NCI-H1930 (cell line): ENCODE results near the gene SLX4IP.

Experiments
- DNase-seq, 2 experiments: peaks; one replicate each; lab custom pipeline; 2025; lab: John Stamatoyannopoulos, UW

The SLX4IP gene

DNA sequence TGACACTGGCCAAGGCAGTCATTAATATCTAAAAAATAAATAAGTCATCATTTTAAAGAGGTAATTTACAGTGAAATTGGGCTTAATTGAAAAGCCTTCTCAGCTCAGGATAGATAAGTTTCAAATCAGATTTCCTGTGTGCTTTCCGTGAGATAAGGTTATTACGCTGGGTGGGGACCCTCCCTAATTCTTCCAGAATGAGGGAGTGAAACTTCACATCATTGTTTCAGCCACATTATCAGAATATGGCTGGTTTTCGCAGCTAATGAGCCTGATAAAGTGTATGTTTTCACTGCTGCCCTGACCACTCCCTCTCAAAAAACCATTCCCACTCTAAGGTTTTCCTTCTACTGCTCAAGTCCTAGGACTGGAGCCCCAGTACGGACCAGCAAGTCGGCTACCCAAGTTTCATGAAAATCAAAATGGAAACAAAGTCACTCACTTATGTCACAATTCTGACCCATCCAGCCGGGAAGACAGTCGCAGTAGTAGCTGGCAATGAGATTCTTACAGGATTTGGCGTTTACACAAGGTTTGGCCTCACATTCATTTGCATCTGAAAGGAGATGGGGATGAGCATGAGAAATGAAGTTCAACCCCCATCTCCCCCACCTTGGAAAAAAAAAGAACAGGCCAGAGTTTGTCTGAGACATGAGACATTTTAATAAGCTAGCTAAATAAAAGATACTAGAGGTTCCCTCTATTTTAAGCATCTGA, 214.1 kb downstream of the SLX4IP start:
- DNase-seq: no peak

DNA sequence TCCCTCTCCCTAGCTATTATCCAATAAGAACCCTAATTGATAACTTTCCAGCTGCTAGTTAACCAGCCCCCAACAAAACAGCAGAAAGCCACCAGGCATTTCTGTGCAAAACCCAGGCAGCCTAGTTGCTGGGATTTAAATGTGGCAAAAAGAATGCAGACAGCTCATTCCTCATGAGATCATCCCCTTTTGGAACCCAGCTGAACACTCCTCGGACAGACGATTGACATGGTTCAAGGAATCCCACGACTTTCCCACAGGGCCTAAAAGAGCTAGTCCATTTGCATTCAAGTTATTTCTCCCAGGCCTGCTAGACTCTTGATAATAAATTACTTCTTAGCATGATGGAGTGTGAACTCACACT, 214.7 kb downstream of the SLX4IP start:
- DNase-seq: no peak

DNA sequence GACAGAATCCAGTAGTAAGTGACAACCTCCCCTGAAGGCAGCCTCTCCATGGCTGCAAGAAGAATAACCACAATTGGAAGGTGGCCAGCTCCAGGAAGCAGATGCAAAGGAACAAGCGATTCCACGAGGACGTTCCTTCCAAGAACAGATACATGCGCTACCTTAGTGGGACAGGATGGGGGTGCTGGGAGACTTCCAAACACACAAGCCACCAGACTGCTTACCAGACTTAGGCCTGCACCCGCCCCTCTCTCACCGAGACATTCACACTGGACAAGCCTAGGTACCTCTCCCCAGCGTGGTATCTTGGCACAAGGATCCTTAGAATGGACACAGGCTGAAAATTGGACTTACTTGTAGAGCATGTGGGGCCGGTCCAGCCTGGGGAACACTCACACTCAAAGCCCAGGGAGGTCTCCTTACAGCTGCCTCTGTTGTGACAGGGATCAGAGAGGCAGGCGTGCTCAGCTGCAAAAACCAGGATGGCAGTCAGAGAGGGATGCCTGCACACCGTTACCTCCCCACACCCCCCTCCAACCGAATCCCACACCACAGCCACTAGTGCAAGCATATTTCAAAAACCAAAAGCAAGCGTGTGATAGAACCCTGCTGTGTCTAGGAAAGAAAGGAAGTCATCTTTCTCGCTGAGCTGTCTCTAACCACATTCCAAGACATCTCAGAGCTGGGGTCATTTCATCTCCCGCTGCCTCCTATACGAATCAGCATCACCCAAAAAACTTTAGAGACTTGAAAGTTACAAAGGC, 216.3 kb downstream of the SLX4IP start:
- no peak for DNase-seq

DNA sequence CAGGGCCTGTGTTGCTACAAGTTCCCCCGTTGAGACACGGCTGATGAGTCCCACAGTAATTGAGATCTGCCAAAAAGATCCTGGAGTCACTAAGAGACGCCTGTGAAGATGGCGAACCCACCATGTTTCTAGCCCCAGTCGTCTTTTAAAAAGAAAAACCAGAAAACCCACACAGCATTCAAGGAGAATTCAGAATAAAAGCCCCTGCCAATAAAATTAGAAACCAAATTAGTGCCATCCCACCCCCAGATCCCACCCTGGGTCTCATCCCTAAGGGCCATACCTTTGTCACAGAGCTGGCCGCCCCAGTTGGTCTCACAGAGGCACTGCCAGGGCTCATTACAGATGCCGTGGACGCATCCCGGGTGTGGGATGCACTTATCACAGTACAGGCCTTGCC, 217.1 kb downstream of the SLX4IP start:
- no peak for DNase-seq

DNA sequence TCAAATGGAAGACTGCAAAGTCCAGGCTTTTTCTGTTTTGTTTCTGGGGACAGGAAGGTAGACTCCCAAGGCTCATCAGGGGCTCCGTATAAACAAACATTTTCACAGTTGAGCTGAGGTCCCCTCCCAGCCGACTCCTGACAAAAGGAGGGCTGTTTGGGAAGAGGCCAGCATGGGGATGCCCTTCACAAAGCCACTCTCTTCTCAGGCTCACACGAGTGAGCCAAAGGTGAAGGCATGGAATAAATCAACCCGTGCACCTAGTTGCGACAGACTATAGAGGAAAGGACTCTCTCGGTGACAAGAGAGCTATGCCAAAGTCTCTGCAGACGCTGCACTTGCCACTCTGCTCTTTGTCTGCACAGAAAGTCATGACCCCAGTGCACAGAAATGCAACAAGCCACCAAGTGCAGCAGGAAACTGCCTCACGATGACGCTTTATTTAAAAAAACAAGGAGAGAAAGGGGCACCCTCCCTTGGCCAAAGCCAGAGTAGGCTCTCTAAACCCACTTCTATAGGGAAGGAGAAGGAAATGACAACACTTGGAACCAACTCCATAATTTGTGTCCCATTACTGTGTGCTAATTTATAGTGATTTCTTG, 217.7 kb downstream of the SLX4IP start:
- DNase-seq: no peak

DNA sequence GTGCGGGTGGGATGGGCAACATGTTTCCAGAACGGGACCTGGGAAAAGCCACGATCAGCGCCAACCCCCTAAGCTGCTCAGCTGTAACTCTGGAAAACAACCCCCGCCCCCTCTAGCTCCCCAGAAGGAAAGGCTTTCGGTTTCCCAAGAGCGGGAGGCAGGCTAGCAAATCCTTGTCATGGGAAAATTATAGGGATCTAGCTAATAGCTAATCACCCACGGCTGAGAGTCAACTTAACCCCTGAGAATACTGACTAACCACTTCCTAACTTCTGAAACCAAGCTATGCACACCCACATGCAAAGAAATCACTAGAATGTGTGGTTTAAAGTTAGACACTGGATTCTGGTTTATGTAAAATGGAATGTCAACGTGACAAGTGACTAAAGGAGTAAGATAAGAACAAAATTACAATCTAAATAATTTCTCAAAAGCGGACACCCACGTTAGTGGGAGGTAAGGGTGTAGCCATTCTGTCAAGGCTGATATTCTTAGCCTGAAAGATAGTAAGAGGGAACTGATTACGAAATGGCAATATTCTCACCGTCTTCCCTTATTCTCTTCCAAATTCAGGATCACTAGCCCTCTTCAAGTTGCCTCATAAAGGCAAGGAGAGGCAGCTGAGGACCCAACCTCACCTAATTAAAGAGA, 218.6 kb downstream of the SLX4IP start:
- DNase-seq: no peak

DNA sequence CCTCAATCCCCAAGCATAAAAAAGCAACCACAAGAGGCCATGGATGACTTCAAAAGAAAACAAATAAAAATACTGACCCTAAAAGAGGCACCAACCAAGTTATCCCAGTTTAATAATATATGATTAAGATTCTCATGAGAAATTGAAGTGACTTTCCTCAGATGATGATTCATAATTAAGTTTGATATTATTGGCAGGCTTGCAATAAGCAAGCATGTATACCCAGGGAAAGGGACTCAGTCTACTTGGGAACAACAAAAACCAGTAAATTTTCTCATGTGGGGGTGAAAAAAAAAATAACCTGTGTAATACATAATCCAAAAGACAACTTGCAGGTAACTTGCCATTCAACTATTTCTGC, 219.1 kb downstream of the SLX4IP start:
- DNase-seq: no peak

DNA sequence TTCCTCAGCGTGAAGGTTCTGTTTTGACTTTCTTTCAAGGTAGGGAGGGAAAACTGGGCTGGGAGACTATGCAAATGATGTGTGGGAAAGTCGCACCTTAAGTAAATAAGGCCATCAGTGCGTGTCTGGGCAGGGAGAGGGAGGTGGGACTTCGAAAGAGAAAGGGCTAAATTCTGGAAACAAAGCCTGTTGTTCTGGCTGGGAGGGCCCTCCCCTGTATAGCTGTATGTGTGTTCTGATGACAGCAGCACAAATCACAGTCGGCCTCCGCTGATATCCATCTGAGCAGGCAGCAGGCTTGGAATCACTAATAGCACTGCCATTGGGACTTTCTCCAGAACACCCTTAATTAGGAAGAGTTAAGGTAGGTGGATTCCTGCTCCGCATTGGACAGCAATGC, 219.5 kb downstream of the SLX4IP start:
- DNase-seq: no peak

DNA sequence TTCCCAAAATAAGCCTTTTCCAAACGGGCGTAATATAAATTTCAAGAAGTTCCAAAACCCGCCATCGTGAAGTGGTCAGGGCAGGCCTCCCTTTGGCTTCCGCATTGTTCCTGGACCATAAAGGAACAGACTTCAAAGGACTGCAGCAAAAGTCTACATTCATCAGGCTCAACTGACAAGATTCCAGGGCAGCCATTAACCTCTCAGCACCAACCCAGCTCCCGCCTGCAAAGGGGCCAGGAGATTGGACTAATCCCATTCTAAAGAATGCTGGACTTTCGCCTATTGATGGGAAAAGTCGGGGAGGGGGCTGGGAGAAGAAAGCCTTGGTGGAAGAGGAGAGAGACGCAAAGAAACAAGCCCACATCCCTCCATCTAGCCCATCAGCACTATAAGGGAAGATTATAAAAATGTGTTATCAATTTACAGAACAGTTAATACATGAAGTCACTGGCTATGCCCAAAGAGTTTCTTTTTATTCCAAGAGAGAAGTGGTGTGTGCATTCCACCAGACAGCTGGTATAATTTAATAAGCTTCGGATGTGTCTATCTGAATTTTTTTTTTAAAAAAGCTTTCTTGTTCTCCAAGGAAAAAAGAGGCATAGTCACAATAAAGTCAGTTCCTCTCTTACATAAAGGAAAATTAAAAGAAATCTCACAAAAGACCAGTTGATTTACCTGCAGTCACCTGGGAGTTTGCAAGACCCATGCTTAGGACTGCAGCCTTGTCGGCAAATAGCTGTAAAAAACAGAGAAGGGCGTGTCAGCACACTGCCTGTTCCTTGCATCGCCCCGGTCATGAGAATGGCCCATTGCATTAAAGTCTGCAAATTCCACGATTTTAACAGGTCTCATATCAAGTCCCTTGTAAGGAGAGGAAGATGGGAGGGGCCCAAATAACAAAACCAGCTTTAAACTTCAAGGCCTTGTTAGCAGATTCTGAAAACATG, 220.9 kb downstream of the SLX4IP start:
- no peak for DNase-seq

DNA sequence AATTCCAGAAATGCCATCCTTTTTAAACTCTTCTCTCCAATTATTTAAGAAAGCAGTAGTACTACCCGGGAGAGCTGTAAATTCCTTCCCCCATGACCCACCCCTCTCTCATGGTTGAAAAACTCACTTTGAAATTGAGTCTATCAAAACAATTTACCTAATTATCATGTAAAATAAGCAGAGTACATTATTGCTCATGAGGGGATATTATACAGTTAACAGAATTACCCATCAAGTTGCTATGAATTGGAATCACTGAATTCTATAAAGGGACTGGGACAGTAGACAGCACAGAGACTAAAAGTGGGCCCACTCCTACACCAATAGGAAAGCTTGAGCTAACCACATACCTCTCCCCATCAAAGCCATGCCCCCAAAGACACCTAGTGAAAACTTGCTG, 222.3 kb downstream of the SLX4IP start:
- DNase-seq: no peak

DNA sequence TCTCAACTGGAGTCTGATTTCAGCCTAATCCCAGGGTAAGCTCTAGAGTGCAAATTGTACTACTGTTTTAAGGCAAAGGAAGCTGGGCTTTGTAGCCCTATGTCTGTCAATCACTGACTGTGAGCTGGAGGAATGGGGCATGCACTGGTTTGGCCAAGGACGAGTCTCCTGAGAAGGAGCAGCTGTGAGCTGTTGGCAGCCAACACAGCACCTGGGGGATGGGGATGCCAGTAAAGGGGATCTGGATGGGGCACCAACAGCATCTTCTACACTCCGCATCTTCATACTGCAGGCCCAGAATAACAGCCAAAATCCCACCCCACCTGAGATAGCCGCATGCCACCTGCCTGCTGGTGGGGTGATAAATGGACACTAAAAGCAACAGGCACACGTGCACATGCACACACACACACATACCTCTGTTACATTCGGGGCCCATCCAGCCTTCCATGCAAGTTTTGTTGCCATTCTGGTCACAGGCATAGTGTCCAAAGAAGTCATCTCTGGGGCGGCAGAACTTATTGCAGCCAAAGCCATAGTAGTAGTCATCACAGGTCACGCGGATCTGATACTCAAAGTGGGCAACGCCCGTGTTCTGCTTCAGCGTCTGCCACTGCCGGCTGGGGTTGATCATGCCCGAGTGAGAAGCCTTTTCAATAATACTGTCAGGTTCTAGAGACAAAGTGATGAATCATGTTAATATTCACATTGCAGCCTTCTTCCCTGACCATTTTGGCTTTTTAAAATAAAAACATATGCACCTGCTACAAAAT, 223.1 kb downstream of the SLX4IP start:
- no peak for DNase-seq

DNA sequence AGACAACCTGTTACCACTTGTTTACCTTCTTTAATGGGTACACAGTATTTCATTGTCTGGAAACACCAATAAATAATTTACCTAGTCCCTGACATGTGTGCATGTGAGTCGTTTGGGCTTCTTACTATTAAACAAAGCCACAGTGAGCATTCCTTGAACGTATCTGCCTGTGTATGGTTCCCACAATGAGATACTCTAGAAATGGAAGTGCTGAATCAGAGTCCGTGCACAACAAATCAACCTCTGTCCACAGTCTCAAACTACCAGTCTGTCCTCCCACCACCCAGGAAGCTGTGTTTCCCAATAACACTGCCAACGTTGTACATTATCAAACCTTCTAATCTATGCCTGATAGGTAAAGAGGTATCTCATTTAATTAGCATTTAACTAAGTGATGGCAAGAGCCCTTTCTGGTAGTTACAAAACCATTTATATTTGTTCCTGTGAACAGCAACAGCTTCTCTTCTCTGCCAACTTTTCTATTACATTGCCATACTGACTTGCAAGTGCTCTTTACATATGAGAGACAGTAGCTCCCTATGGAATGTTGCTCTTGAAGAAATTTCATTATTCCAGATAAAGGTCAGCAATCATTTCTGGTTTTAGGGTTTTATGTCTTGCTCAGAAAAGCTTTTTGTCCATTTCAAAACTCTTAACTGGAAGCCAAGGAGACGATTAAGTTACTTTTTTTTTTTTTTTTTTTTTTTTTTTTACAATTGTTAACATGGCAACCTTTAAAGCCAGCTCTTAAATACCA, 223.9 kb downstream of the SLX4IP start:
- no peak for DNase-seq

DNA sequence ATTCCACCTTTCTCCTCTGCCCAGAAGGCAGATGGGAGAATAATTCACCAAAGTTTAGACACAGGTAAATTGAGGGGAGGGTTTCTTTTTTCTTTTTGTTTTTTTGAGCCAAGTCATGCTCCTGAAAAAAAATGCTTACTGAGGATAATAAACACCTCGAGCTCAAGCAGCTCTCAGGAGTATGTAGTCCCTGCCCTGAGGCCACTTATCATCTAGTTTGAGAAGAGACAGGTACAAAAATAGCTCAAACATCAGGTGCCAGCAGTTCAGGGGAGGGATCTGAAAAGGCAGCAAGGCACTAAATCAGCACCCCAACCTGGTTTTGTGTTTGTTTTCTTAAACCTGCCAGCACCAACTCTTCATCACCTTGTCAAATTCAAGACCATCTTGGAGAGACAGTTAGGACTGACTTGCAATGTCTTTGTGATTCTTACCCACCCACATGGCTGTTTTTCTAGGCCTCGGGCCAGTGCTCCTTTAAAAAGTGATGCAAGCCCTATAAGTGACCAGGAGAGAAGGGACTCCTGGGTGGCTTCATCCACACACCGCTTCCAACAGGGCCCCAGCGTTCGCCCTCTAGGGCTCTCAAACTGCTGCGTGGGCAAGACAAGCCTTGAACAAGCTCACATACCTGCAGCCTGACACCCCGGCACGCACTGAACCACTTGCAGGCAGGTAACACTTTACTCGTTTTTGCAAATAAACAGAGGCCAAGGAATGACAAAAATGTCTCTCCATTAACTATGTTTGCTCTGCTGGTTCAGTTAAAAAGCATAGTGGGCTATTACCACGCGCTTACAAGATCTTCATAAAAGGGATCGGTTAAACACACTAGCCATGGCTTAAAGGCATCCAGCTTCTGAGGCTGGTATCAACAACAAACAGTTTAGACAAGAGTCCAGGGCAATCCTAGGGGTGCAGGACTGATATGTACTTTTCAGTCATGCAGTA, 224.8 kb downstream of the SLX4IP start:
- DNase-seq: no peak

DNA sequence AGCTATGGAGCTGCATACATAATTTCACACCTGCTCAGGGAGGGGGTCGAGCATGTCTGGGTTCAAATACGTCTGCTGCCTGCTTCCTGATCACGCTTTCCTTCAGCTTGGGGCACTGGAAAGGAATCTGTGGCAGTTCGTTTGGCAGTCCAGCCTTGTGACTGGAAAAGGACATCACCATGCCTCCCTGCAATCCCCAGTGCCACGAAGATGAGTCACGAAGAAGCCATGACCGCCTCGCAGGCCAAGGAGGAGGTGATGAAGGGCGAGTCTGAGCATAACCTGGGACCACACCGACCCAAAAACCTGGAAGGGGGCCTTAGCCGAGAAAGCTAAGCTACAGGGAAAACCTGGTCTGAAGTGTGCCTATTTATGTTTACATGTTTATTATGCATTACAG, 225.6 kb downstream of the SLX4IP start:
- DNase-seq: no peak

DNA sequence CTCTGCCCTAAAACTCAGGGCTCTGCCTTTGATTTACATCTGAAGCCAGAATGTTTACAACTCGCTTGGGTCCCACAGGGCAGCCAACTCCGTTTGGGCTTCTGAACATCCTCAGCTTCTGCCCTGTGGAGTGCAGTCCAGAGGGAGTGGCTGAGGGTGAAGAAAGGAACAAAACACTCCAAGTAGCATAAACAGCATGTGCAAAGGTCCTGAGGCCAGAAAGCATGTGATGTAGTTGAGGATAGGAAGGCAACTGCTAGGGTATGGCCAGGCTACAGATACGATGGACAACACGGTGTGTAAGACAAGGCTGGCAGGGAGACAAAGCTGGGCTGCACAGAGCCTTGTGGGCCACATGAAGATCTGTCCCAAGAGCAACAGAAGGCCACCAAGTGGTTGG, 226.2 kb downstream of the SLX4IP start:
- no peak for DNase-seq

DNA sequence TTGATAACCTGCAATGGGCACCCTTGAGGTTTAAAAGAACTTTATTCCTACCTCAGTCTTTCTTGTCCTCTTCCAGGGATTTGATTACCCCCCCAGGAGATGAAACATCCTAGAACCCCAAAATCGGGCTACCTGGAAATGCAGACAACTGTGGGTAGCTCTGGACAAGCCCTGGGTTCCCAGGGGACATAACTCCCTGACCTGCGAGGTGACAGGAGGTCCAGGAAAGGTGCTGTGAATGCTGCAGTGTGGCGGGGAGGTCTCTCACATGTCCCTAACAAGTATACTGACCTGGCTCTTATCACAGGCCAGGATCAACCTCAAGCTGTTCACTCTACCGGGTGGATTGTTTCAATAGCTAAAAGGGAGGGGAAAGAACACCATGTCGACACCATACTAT, 227.0 kb downstream of the SLX4IP start:
- DNase-seq: no peak

DNA sequence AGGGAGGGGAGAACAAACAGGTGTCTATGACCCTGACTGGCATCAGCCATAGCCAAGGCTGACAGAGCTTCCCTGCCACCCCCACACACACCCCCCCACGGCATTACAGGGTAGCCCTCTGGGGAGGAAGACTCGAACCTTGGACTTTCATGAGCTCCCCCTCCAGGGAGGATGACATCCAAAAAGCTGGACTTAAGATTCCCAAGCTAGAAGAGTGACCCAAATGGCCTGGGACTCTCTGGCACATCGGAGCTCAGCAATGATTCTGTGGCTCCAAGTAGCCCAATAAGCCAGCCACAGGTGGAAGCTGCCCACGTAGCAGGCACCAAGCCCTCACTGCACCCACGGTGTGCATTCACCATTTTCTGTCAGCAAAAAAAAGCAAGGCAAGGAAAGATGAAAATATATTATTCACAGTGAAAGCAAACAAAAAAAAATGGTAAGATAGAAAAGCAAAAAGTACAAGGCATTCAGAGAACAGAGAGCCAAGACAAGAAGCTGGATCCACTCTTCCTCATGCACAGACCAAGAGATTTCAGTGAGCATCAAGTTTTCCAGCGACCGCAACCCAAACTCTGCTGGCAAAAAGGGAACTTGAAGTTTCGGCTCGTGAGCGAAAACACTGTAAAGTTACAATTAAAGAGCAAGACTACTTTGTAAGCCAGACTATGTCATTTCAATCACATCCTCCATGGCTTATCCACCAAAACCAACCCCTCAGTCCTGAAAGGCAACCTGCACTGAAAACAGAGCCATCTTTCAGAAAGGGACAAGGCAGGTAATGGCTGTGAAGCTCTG, 227.8 kb downstream of the SLX4IP start:
- DNase-seq: no peak

DNA sequence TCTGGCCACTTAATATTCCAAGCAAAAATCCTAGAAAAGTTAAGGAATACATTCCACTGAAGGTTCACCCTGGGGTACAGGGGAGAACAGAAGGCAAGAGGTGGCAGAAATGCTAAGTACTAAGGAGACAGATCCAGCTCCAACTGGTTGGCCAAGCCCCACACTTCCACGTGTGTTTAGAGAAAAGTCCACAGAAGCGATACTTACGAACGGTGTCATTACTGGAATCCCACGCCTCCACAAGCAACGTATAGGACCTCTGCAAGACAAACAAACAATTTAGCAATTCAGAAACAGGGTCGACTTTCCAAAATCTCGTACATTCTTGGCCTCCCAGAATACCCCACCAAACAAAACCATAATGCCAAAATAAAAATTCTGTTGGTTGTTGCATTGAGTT, 228.7 kb downstream of the SLX4IP start:
- DNase-seq: no peak
